GM12892 (cell line): Measurements from ENCODE around the gene ABCC1.

Experiments used
- POLR2A ChIP-seq: IDR thresholded peaks from 2 replicates; pipeline ENCODE4 v1.6.1; 2011; ENCODE audit warnings: low read depth, low read length, control low read depth
- POLR2AphosphoS5 ChIP-seq: IDR thresholded peaks from 2 replicates; pipeline ENCODE4 v1.6.1; 2011; ENCODE audit warnings: low read depth, low read length, control low read depth
- TAF1 ChIP-seq: IDR thresholded peaks from 2 replicates; pipeline ENCODE4 v1.6.1; 2011; ENCODE audit warnings: low read depth, mild to moderate bottlenecking, control low read depth, low read length, borderline replicate concordance

- TF ChIP-seq TAF1 (no peak), POLR2A (no peak), POLR2AphosphoS5 (no peak)
Measured at GRCh38 chr16:16090238-16090637, 140.8 kb downstream of the ABCC1 start.
